HG03060 (cell line): ENCODE results near the gene SPEM2.

ENCODE experiments used
- ATAC-seq: cut with Tn5 transposase; IDR thresholded peaks from one replicate; pipeline ENCODE4 v1.9.1; 2021; ENCODE audit warnings: low read depth, moderate number of reproducible peaks; ENCODE audit not compliant: unreplicated experiment

SPEM2 gene

DNA sequence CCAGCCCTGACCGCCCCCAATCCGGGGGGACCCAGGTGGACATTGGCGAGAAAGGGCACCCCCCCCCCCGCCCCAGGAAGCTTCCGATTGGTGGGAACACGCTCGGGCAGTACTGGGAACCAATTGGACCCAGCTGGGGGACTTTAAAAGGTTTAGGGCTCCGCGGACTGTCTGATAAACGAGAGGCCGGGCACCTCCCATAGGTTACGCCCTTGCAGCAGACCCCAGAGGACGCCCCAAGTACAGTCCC lies 21.8 kb upstream of the SPEM2 start:
- no peak for ATAC-seq

DNA sequence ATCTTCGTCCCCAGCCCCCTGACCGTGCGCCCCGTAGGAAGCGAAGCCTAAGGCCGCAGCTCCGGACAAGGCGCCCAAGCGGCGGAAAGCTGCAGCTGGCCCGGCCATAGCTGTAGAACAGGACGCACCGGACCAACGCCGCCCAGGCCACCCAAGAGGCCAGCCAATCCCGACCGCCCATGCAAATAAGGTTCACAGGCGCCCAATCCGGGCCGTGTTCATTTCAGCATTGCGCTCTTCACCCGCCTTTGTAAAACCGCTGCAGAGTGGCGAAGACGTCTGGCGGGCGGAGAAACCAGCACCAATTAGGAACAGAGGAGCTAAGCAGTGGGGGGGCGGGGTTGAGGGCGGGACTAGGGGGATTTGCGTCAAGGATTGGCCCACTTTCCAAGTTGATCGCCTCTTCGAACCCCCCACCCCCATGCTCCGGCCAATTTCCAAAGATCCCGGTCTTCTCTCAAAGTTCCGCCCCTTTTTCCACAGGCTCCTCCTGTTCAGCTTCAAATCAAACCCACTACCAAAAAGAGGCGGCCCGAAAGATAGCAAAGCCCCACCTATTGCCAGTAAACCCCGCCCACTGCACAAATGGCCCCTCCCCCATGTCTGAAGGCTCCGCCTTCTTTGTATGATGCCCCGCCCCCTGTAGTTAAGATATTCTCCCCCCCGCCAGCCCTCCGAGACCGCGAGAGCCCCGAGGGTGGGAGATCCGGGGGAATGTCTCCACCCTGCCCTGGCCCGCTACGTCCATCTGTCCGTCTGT lies 21.3 kb upstream of the SPEM2 start, which contains the start of gene TMEM256:
TMEM256 (minus strand) TSS at position 121 of the 760 bp plus-strand sequence; CDS start at position 108, 13 bp downstream.
- peak; percentile 75 for ATAC-seq

- no peak for ATAC-seq
These were observed 20.6 kb upstream of the SPEM2 start for GRCh38 chr17:7404737-7405349.

- ATAC-seq = no peak
These were observed 19.8 kb upstream of the SPEM2 start for GRCh38 chr17:7405350-7406234.

DNA sequence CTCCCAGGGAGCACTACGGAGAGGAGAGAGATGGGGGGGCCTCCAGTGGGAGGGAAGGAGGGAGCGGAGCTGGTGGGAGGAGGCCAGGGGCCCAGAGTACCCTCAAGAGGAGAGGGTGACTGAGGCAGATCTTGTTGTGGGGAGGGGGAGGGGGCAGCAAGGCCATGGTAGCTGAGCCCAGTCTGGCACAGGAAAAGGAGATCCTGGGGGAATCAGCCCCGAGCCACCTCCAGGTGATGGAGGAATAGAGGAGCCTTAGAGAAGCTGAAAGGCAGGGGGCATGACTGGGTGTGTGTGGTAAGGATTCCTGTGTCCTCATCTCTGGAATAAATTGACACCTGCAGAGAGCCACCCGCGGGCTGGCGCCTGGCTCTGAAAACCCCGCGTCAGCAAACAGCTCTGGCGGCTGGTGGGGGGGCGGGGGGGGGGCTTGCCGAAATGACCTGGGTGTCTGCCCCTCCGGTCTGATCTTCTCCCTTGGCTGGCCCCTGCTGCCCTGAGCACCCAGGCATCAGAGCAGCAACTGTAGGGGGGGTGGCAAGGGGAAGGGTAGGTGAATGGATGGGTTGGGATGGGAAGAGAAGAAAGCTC lies 19.1 kb upstream of the SPEM2 start:
- ATAC-seq = no peak

GRCh38 chr17:7407082-7407481 lies 18.3 kb upstream of the SPEM2 start:
- ATAC-seq = no peak

DNA sequence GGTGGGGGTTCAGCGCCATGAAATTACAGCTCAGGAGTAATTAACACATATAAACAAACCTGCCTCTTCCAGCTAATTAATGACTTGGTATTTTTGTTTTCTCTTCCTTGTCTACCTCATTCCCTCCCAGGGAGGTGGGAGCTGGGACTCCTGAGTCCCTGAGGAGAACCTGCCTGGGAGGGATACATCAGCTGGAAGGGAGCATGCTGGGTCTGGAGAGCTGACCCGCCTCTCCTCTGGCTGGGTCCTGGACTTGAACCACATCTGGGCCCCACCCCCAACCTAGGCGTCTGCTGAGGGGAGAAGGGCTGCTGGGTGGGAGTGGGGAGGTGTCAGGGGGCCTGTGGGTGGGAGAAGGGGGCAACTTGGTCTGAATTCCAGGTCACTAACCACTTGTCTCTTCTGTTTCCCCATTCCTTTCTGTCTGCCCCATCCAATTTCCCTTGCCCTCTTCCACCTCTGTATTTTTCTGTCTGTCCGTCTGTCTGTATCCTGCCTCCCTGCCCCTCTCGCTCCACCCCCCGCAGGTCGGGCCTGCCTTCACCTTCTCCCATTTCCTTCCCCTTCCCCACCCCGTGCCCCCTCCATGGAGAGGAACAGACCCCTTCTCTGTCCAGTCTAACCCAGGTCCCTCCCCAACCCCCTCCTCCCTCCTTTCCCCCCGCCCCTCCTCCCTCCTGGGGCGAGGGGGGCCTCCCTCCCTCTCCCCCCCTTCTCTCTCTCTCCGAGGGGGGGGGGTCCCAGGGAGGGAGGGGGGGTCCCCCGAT lies 17.7 kb upstream of the SPEM2 start, which contains the start of gene NLGN2:
NLGN2 (plus strand) TSS at position 361 of the 767 bp plus-strand sequence. CDS start 411 bp downstream, outside the sequence.
- ATAC-seq = no peak

GRCh38 chr17:7408252-7408727 lies 17.1 kb upstream of the SPEM2 start:
- no peak for ATAC-seq

GRCh38 chr17:7408863-7409262 lies 16.6 kb upstream of the SPEM2 start:
- no peak for ATAC-seq

- ATAC-seq = no peak
These were observed 15.7 kb upstream of the SPEM2 start for GRCh38 chr17:7409716-7410115.

DNA sequence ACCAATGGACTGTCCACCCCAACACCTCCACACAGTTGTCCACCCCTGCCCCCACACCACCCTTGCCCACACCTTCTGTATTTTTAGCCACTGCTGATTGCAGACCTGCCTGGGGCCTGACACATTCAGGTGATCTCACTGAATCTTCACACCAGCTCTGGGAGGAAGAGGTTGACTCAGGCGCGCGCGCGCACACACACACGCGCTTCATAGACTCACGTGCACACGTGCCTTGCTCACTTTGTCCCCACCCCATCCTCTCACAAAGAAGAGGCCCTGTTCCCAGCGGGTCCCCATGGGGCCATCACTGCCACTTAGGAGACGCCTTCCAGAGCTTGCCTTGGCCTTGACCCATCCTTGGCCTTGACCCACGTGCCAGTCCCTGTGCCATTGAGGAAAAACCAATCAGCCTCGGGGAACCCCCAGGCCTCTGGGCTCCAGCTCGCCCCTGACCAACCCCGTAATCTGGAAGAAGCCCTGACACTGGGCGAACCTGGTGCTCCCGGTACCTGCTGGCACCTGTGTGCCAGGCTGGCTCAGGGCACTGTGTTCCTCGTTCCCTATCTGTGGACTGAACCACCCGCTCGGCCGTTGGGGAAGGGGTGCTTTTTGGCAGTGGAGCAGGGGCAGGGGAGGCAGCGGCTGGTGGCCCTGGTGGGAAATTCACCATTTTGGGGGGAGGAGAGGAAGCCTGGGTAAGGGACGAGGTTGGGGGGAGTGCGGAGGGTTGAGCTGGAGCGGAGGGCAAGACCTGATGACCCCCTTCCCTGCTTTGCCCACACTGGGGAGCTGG lies 14.6 kb upstream of the SPEM2 start:
- ATAC-seq = no peak

DNA sequence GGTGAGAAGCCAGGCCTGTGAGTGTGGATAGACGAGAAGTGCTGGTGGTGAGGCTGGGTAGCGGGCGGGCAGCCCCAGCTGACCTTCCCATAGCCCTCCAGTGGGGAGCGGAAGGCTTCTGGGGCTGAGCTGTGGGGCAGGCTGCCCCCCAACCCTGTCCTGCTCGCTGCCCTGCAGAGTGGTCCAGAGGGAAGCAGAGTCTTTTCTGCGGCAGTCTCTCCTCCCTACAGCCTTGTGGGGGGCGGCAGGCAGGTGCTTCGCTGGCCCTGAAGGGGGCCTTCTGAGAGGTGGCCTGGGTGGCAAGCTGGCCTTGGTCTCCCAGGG lies 14.0 kb upstream of the SPEM2 start:
- ATAC-seq = no peak

DNA sequence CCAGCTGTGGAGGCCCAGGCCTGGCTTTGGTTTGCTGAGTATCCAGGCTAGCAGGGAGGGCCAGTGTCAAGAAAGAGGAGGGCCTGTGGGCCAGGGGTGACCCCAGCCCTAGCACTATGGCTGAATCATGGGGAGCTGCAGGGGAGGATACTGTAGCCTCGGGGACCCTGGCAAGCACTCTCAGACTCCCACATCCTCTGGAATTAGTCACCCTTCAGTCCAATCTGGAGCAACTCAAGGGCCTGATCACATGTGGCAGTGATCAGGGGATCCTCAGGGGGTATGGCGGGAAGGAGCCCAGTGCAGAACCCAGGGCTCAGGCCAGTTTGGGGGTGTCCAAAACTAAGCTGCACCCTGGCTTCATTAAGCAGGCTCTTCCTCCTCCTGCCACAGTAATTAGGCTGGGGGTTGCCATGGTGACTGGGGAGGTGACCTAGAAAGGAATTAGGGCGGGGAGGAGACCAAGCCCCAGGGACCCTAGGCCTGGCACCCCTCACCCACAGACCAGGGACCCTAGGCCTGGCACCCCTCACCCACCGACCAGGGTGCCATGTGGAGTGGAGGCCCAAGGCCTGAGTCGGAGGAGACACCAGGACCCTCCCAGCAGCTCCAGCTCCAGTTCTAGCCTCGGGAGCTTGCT lies 11.9 kb upstream of the SPEM2 start:
- ATAC-seq = no peak

GRCh38 chr17:7414837-7415236 lies 10.6 kb upstream of the SPEM2 start:
- no peak for ATAC-seq

DNA sequence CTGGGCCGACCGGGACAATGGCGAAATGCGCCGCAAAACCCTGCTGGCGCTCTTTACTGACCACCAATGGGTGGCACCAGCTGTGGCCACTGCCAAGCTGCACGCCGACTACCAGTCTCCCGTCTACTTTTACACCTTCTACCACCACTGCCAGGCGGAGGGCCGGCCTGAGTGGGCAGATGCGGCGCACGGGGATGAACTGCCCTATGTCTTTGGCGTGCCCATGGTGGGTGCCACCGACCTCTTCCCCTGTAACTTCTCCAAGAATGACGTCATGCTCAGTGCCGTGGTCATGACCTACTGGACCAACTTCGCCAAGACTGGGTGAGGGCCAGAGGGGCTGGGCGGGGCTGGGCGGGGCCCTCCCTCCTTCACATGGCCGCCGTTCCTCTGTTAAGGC lies 9.6 kb upstream of the SPEM2 start:
- ATAC-seq = no peak

DNA sequence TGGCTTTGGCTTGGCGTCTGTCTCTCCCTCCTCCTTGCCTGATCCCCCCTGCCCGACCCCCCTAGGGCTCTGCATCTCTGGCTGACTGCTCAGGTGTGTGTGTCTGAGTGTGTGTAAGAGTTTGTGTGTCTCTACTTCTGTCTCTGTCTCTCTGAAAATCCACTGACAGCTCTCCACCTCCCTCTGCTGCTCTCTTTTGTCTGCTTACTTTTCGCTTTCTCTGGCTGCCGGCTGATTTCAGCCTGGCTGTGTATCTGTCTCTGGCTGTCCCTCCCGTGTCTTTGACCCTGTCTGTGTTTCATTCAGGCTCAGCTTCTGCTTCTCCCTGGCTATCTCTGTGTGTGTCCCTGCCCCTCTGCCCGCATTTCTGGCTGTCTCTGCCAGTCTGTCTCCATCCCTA lies 9.1 kb upstream of the SPEM2 start:
- ATAC-seq = no peak

- no peak for ATAC-seq
These were observed 8.3 kb upstream of the SPEM2 start for GRCh38 chr17:7417056-7417655.

DNA sequence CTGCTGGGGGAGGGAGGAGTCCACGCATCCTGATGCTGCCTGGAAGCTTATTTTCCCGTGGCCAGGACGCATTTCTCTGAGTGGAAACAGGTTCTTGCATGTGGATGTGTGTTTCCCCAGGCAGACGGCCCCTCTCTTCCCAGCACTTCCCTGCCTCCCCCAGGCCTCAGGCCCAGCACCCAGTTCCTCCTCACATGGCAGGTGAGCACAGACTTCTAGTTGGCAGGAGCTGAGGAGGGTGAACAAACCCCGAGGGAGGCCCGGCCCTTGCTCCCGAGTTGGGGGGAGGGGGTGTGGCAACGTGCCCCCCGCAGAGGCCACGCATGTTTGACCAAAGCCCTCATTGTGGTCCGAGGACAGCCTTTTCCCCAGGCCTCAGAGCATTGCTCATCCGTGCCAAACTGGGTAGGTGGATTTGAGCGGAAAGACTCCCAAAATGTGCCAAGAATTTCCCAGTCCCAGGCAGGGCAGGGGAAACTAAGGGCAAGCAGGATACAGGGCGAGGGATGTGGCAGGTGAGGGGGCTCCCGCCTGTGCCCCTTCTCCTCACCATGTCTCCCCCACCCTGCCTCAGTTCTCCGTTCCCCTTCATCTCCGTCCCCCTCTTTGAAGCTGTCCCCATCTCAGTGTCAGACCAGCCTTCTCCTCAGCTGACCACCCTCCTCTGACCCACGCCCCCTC lies 6.8 kb upstream of the SPEM2 start:
- ATAC-seq = no peak
